K562 (cell line): ENCODE data around the gene GOT2. TPM values are rescaled to one million over a fixed set of nuclear protein-coding genes. Genes with fewer than 3 reads are reported as not detected.

Source experiments
- ADNP ChIP-seq: fragments of 200-800 bp; sonication (Bioruptor generic); IDR thresholded peaks from 2 replicates; pipeline ENCODE4 v1.6.1; 2016; ENCODE audit warnings: missing genetic modification characterization, missing compliant biosample characterization
- ARID3B ChIP-seq: fragments of 250-450 bp; sonication (Bioruptor Pico); IDR thresholded peaks from 2 replicates; pipeline ENCODE4 v1.4.0; 2020; ENCODE audit warnings: borderline replicate concordance
- DMBX1 ChIP-seq: fragments of 250-450 bp; sonication (Bioruptor Pico); IDR thresholded peaks from 2 replicates; pipeline ENCODE4 v1.8.0; 2022; ENCODE audit warnings: inconsistent platforms, mild to moderate bottlenecking, moderate library complexity, borderline replicate concordance
- ILF3 ChIP-seq: fragments of 450-650 bp; IDR thresholded peaks from 2 replicates; pipeline ENCODE4 v1.6.1; 2018; ENCODE audit warnings: antibody characterized with exemption, mild to moderate bottlenecking, moderate library complexity, borderline replicate concordance
- KAT2B ChIP-seq: IDR thresholded peaks from one replicate; pipeline ENCODE4 v1.6.1; 2012; ENCODE audit warnings: low read depth, mild to moderate bottlenecking, control low read depth, inconsistent platforms, low read length, moderate library complexity
- MYC ChIP-seq, 2 experiments: fragments of 250-450 bp in 1 of 2; sonication (Bioruptor Pico) in 1 of 2; IDR thresholded peaks; 2 replicates each; pipeline versions ENCODE4 v1.5.1 to v1.6.1; 2012 to 2021; ENCODE audit warnings: low read depth in 2 of 2, borderline replicate concordance in 1 of 2, improper control_type of control experiment in 1 of 2, low read length in 1 of 2, mild to moderate bottlenecking in 1 of 2, moderate library complexity in 1 of 2
- NR0B1 ChIP-seq: fragments of 450-650 bp; IDR thresholded peaks from one replicate; pipeline ENCODE4 v1.6.1; 2018; ENCODE audit warnings: mild to moderate bottlenecking, moderate library complexity; ENCODE audit not compliant: partially characterized antibody
- PML ChIP-seq: IDR thresholded peaks from 2 replicates; pipeline ENCODE4 v1.6.1; 2012; ENCODE audit warnings: low read length, inconsistent platforms
- RBBP5 ChIP-seq: fragments of 200-600 bp; sonication (generic); IDR thresholded peaks from 2 replicates; pipeline ENCODE4 v1.6.1; 2012; ENCODE audit warnings: borderline replicate concordance, mild to moderate bottlenecking, low read length, control low read depth, inconsistent platforms; ENCODE audit not compliant: insufficient read depth, poor library complexity, severe bottlenecking
- RBM15 ChIP-seq: fragments of 200-400 bp; formaldehyde crosslinking; IDR thresholded peaks from 2 replicates; pipeline ENCODE4 v1.6.1; 2018; ENCODE audit warnings: mild to moderate bottlenecking, low read length, moderate library complexity; ENCODE audit not compliant: insufficient read depth
- TCF15 ChIP-seq: fragments of 250-450 bp; sonication (Bioruptor Pico); IDR thresholded peaks from 2 replicates; pipeline ENCODE4 v1.8.0; 2022; ENCODE audit warnings: moderate library complexity, mild to moderate bottlenecking, inconsistent platforms
- ZBTB49 ChIP-seq: sonication (generic); formaldehyde crosslinking; IDR thresholded peaks from 2 replicates; pipeline ENCODE4 v1.8.0; 2022; ENCODE audit warnings: missing genetic modification reagents, mild to moderate bottlenecking, borderline replicate concordance
- ZBTB8A ChIP-seq: fragments of 450-650 bp; IDR thresholded peaks from 2 replicates; pipeline ENCODE4 v1.6.1; 2018; ENCODE audit warnings: mild to moderate bottlenecking, moderate library complexity; ENCODE audit not compliant: partially characterized antibody
- ZNF274 ChIP-seq: IDR thresholded peaks from 2 replicates; pipeline ENCODE4 v1.6.1; 2011; ENCODE audit warnings: low read depth, mild to moderate bottlenecking, low read length, moderate library complexity, borderline replicate concordance
- ZNF707 ChIP-seq: fragments of 250-450 bp; sonication (Bioruptor Pico); conservative IDR thresholded peaks from 2 replicates; pipeline ENCODE4 v1.8.0; 2022; ENCODE audit warnings: inconsistent platforms, mild to moderate bottlenecking, moderate library complexity
- ZNF717 ChIP-seq: fragments of 250-450 bp; sonication (Bioruptor Pico); IDR thresholded peaks from 2 replicates; pipeline ENCODE4 v1.5.0; 2021
- polyA plus RNA-seq, 8 experiments: library from polyadenylated mRNA; depleted of rRNA in 4 of 8; stranded (reverse) in 5 of 8; unstranded in 3 of 8; fragments of >200 nt; fragmentation: Nextera tagmentation in 2 of 8; fragmentation: Illumina TruSeq in 1 of 8; extraction: Ambion mirVana in 2 of 8; extraction: Trizol in 1 of 8; gene quantifications; 2 replicates each; pipeline versions ENCODE4 v1.2.1 to v1.2.3, GENCODE V29; 2011 to 2014; ENCODE audit warnings: inconsistent platforms in 1 of 8, missing spikeins in 1 of 8
- total RNA-seq, 7 experiments: library from RNA; depleted of rRNA in 6 of 7; stranded (reverse); fragments of >200 nt in 6 of 7; fragmentation: Illumina TruSeq in 2 of 7; extraction: Trizol in 2 of 7; gene quantifications; 2 replicates each; pipeline versions ENCODE4 v1.2.1 to v1.2.3, GENCODE V29; 2011 to 2021; ENCODE audit warnings: low replicate concordance in 1 of 7
- TF ChIP-seq, protein P1 (sequence below): fragments of 200-800 bp; sonication (Bioruptor generic); IDR thresholded peaks from 2 replicates; pipeline ENCODE4 v1.6.1; 2017; ENCODE audit warnings: missing genetic modification characterization, missing compliant biosample characterization

Gene GOT2
- total and polyA plus RNA-seq, 9 of the 15 experiments (the other 6 are each of a cell fraction or from before 2014, with no cell fraction given), result 43.1 to 190 (median 80.2) TPM

DNA sequence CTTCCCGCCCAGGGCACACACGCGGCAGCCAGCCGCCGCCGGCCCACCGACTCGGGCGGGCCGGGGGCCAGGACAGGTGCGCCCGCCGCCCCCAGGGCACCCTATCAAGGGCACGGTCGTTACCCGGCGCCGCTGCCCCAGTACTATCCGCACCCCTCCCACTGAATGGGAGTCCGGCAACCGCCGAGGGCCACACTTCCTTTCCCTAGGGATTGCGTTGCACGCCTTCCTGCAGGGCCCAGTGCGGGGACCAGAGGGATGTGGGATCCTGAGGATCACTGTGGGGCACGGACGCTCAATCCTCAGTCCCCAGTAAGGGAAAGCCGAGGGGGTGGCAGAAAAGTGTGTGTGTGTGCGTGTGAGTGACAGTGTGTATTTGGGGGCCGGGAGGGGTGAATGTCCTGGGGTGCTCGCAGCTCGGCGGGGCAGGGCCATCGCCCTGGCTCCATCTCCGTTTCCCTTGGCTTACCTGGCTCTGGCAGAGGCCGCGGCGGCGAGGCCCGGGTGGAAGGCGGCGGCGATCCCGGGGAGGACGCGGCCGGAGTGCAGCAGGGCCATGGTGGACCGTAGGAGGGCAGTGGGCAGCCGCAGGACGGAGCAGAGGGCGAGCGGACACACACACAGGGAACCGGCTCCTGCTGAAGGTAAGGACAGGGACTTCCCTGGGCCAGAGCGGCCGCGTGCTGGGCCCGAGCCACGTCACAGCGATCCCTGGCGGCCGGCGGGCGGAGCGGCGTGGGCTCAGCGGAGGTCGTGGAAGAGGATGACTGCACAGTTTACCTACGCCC lies at the start of gene GOT2 (continued):
- TF ChIP-seq ARID3B, result no peak
- TF ChIP-seq PML, result peak; percentile 47; the same call in 1 of the 2 replicates
- no peak for TF ChIP-seq ADNP (tag)
- TF ChIP-seq ZBTB8A, result no peak
- no peak for TF ChIP-seq DMBX1 (CRISPR knock-in tag)
- no peak for TF ChIP-seq RBM15
- TF ChIP-seq ZBTB49 (CRISPR knock-in tag), result peak; percentile 86; the same call in 1 of the 2 replicates
- TF ChIP-seq MYC (IDR thresholded peaks at IDR 0.05; ENCODE audit: low read depth, low read length), result peak; percentile 95
- TF ChIP-seq MYC (CRISPR knock-in tag; IDR thresholded peaks at IDR 0.05; ENCODE audit: borderline replicate concordance, low read depth), result peak; percentile 58; the same call in 1 of the 2 replicates
- TF ChIP-seq ZNF717 (CRISPR knock-in tag), result no peak
- TF ChIP-seq RBBP5, result peak; percentile 80
- TF ChIP-seq ZNF274, result no peak
- 0 out of 2 replicates have a peak, but pooled peaks have one; percentile 52 for TF ChIP-seq ILF3
- TF ChIP-seq NR0B1, result no peak
- TF ChIP-seq TCF15, result no peak
- TF ChIP-seq ZNF707 (CRISPR knock-in tag), result no peak
- TF ChIP-seq KAT2B, result no peak
- TF ChIP-seq, protein P1, sequence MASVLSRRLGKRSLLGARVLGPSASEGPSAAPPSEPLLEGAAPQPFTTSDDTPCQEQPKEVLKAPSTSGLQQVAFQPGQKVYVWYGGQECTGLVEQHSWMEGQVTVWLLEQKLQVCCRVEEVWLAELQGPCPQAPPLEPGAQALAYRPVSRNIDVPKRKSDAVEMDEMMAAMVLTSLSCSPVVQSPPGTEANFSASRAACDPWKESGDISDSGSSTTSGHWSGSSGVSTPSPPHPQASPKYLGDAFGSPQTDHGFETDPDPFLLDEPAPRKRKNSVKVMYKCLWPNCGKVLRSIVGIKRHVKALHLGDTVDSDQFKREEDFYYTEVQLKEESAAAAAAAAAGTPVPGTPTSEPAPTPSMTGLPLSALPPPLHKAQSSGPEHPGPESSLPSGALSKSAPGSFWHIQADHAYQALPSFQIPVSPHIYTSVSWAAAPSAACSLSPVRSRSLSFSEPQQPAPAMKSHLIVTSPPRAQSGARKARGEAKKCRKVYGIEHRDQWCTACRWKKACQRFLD (CRISPR knock-in tag), result peak; percentile 86; the same call in 1 of the 2 replicates
